Fibroblast of skin of right quadriceps (primary cell): ENCODE data around the gene ZNF334.

Experiments
- DNase-seq: peaks from one replicate; pipeline ENCODE4 v3.0.0-alpha.2; 2013

Gene ZNF334

GRCh38 chr20:46545077-46545826 is 31.9 kb upstream of the ZNF334 start:
- DNase-seq, result peak; percentile 9

GRCh38 chr20:46544576-46544975 is 31.2 kb upstream of the ZNF334 start:
- DNase-seq, result no peak

- DNase-seq, result no peak
These were observed 30.6 kb upstream of the ZNF334 start for GRCh38 chr20:46543959-46544358.

- no peak for DNase-seq
These were observed 29.7 kb upstream of the ZNF334 start for GRCh38 chr20:46543033-46543432.

- no peak for DNase-seq
These were observed 28.0 kb upstream of the ZNF334 start for GRCh38 chr20:46541229-46541935.

- DNase-seq, result no peak
These were observed 25.8 kb upstream of the ZNF334 start for GRCh38 chr20:46539113-46539512.

GRCh38 chr20:46530640-46531039 is 17.3 kb upstream of the ZNF334 start:
- DNase-seq, result no peak

- DNase-seq, result no peak
These were observed 10.5 kb upstream of the ZNF334 start for GRCh38 chr20:46523696-46524328.

GRCh38 chr20:46523108-46523507 is 9.7 kb upstream of the ZNF334 start:
- no peak for DNase-seq

GRCh38 chr20:46520976-46521579 is 7.7 kb upstream of the ZNF334 start:
- peak; percentile 36 for DNase-seq

- DNase-seq, result no peak
These were observed 7.2 kb upstream of the ZNF334 start for GRCh38 chr20:46520540-46520939.

GRCh38 chr20:46519471-46520068 is 6.2 kb upstream of the ZNF334 start:
- no peak for DNase-seq

- DNase-seq, result no peak
These were observed 3.8 kb downstream of the ZNF334 start for GRCh38 chr20:46509523-46509922.

GRCh38 chr20:46507760-46508407 is 5.5 kb downstream of the ZNF334 start:
- DNase-seq, result no peak

GRCh38 chr20:46505506-46505905 is 7.9 kb downstream of the ZNF334 start:
- DNase-seq, result no peak

- no peak for DNase-seq
These were observed 11.4 kb downstream of the ZNF334 start for GRCh38 chr20:46501961-46502360.

GRCh38 chr20:46501337-46501942 is 11.9 kb downstream of the ZNF334 start:
- no peak for DNase-seq

GRCh38 chr20:46494077-46494476 is 19.3 kb downstream of the ZNF334 start:
- DNase-seq, result no peak

- no peak for DNase-seq
These were observed 22.0 kb downstream of the ZNF334 start for GRCh38 chr20:46491354-46491753.

GRCh38 chr20:46488451-46488850 is 24.9 kb downstream of the ZNF334 start:
- no peak for DNase-seq

GRCh38 chr20:46487628-46488027 is 25.7 kb downstream of the ZNF334 start:
- no peak for DNase-seq

GRCh38 chr20:46485431-46485830 is 27.9 kb downstream of the ZNF334 start:
- DNase-seq, result no peak
